HepG2 (cell line): ENCODE measurements around the gene ARG1. TPM values are rescaled to one million over a fixed set of nuclear protein-coding genes. Genes with fewer than 3 reads are reported as not detected.
A peak's percentile ranks its signal among the peaks of the same experiment; 100 is the strongest.

ENCODE experiments used
- ATRX ChIP-seq: sonication (generic); formaldehyde crosslinking; IDR thresholded peaks from 2 replicates; pipeline ENCODE4 v1.4.0; 2020; ENCODE audit warnings: missing genetic modification reagents, borderline replicate concordance
- CBFB ChIP-seq: sonication (generic); formaldehyde crosslinking; IDR thresholded peaks from 2 replicates; pipeline ENCODE4 v1.4.0; 2020; ENCODE audit warnings: missing genetic modification reagents
- CCDC6 ChIP-seq: sonication (generic); formaldehyde crosslinking; IDR thresholded peaks from 2 replicates; pipeline ENCODE4 v1.8.1; 2022; ENCODE audit warnings: mild to moderate bottlenecking, missing genetic modification reagents, moderate library complexity
- CERS6 ChIP-seq: sonication (generic); formaldehyde crosslinking; IDR thresholded peaks from 2 replicates; pipeline ENCODE4 v1.5.0; 2020; ENCODE audit warnings: missing genetic modification reagents
- FIP1L1 ChIP-seq: fragments of 200-400 bp; formaldehyde crosslinking; IDR thresholded peaks from 2 replicates; pipeline ENCODE4 v1.6.1; 2018; ENCODE audit warnings: low read depth, mild to moderate bottlenecking, low read length, moderate library complexity, borderline replicate concordance; ENCODE audit not compliant: insufficient read depth
- GATAD2A ChIP-seq: IDR thresholded peaks from 2 replicates; pipeline ENCODE4 v1.6.1; 2016
- HNRNPH1 ChIP-seq: fragments of 200-400 bp; formaldehyde crosslinking; optimal IDR thresholded peaks from 2 replicates; pipeline ENCODE3; 2017; ENCODE audit warnings: mild to moderate bottlenecking, low read depth, low read length
- PITX1 ChIP-seq: sonication (generic); formaldehyde crosslinking; IDR thresholded peaks from 2 replicates; pipeline ENCODE4 v1.5.1; 2020; ENCODE audit warnings: mild to moderate bottlenecking, missing genetic modification reagents
- ZMYM2 ChIP-seq: sonication (generic); formaldehyde crosslinking; IDR thresholded peaks from 2 replicates; pipeline ENCODE4 v1.8.0; 2022; ENCODE audit warnings: mild to moderate bottlenecking, missing genetic modification reagents
- polyA plus RNA-seq, 8 experiments: library from polyadenylated mRNA; depleted of rRNA in 3 of 8; stranded (reverse) in 7 of 8; unstranded in 1 of 8; fragments of >200 nt; fragmentation: Illumina TruSeq in 4 of 8; extraction: Trizol in 4 of 8; gene quantifications; 2 replicates each; pipeline versions ENCODE4 v1.2.1 to v1.2.3, GENCODE V29; 2011 to 2016; ENCODE audit warnings: low read depth in 4 of 8, missing spikeins in 1 of 8, mixed read lengths in 1 of 8; ENCODE audit not compliant: insufficient read depth in 1 of 8
- total RNA-seq, 5 experiments: library from RNA; depleted of rRNA; stranded (reverse); fragments of >200 nt; fragmentation: Illumina TruSeq; extraction: Trizol; gene quantifications; 2 replicates each; pipeline ENCODE4 v1.2.3, GENCODE V29; 2016; ENCODE audit warnings: low read depth in 1 of 5
- TF ChIP-seq, protein P1 (sequence below): fragments of 450-650 bp; IDR thresholded peaks from 2 replicates; pipeline ENCODE4 v1.6.1; 2017; ENCODE audit warnings: mild to moderate bottlenecking
- TF ChIP-seq, protein P2 (sequence below), 2 experiments: IDR thresholded peaks; 2 replicates each; pipeline ENCODE4 v1.6.1; 2011 to 2012; ENCODE audit warnings: low read length in 2 of 2, borderline replicate concordance in 1 of 2, low read depth in 1 of 2, mild to moderate bottlenecking in 1 of 2, moderate library complexity in 1 of 2
- TF ChIP-seq, protein P3 (sequence below): sonication (generic); formaldehyde crosslinking; IDR thresholded peaks from 2 replicates; pipeline ENCODE4 v1.5.1; 2020; ENCODE audit warnings: mild to moderate bottlenecking, missing genetic modification reagents, borderline replicate concordance

Gene ARG1
- total and polyA plus RNA-seq, 2 of the 13 experiments (the other 11 are each of a cell fraction or from before 2014, with no cell fraction given): 2.2 to 11.2 TPM

GRCh38 chr6:131627724-131628682 lies 55.0 kb downstream of the ARG1 start, which contains the start of gene MED23 (continued):
- TF ChIP-seq, protein P1, sequence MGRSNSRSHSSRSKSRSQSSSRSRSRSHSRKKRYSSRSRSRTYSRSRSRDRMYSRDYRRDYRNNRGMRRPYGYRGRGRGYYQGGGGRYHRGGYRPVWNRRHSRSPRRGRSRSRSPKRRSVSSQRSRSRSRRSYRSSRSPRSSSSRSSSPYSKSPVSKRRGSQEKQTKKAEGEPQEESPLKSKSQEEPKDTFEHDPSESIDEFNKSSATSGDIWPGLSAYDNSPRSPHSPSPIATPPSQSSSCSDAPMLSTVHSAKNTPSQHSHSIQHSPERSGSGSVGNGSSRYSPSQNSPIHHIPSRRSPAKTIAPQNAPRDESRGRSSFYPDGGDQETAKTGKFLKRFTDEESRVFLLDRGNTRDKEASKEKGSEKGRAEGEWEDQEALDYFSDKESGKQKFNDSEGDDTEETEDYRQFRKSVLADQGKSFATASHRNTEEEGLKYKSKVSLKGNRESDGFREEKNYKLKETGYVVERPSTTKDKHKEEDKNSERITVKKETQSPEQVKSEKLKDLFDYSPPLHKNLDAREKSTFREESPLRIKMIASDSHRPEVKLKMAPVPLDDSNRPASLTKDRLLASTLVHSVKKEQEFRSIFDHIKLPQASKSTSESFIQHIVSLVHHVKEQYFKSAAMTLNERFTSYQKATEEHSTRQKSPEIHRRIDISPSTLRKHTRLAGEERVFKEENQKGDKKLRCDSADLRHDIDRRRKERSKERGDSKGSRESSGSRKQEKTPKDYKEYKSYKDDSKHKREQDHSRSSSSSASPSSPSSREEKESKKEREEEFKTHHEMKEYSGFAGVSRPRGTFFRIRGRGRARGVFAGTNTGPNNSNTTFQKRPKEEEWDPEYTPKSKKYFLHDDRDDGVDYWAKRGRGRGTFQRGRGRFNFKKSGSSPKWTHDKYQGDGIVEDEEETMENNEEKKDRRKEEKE: no peak
- TF ChIP-seq CBFB (CRISPR knock-in tag): peak; percentile 99
- TF ChIP-seq CCDC6 (CRISPR knock-in tag): peak; percentile 100
- peak; percentile 89 for TF ChIP-seq ZMYM2 (CRISPR knock-in tag)
- TF ChIP-seq HNRNPH1: peak; percentile 89
- TF ChIP-seq, protein P2, sequence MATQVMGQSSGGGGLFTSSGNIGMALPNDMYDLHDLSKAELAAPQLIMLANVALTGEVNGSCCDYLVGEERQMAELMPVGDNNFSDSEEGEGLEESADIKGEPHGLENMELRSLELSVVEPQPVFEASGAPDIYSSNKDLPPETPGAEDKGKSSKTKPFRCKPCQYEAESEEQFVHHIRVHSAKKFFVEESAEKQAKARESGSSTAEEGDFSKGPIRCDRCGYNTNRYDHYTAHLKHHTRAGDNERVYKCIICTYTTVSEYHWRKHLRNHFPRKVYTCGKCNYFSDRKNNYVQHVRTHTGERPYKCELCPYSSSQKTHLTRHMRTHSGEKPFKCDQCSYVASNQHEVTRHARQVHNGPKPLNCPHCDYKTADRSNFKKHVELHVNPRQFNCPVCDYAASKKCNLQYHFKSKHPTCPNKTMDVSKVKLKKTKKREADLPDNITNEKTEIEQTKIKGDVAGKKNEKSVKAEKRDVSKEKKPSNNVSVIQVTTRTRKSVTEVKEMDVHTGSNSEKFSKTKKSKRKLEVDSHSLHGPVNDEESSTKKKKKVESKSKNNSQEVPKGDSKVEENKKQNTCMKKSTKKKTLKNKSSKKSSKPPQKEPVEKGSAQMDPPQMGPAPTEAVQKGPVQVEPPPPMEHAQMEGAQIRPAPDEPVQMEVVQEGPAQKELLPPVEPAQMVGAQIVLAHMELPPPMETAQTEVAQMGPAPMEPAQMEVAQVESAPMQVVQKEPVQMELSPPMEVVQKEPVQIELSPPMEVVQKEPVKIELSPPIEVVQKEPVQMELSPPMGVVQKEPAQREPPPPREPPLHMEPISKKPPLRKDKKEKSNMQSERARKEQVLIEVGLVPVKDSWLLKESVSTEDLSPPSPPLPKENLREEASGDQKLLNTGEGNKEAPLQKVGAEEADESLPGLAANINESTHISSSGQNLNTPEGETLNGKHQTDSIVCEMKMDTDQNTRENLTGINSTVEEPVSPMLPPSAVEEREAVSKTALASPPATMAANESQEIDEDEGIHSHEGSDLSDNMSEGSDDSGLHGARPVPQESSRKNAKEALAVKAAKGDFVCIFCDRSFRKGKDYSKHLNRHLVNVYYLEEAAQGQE (IDR thresholded peaks at IDR 0.05; ENCODE audit: borderline replicate concordance in 1 of 2, low read depth in 1 of 2, low read length in 2 of 2): peak in 1 of 2 experiments; percentile 77; a peak in 1 of 4 replicates
- TF ChIP-seq, protein P3, sequence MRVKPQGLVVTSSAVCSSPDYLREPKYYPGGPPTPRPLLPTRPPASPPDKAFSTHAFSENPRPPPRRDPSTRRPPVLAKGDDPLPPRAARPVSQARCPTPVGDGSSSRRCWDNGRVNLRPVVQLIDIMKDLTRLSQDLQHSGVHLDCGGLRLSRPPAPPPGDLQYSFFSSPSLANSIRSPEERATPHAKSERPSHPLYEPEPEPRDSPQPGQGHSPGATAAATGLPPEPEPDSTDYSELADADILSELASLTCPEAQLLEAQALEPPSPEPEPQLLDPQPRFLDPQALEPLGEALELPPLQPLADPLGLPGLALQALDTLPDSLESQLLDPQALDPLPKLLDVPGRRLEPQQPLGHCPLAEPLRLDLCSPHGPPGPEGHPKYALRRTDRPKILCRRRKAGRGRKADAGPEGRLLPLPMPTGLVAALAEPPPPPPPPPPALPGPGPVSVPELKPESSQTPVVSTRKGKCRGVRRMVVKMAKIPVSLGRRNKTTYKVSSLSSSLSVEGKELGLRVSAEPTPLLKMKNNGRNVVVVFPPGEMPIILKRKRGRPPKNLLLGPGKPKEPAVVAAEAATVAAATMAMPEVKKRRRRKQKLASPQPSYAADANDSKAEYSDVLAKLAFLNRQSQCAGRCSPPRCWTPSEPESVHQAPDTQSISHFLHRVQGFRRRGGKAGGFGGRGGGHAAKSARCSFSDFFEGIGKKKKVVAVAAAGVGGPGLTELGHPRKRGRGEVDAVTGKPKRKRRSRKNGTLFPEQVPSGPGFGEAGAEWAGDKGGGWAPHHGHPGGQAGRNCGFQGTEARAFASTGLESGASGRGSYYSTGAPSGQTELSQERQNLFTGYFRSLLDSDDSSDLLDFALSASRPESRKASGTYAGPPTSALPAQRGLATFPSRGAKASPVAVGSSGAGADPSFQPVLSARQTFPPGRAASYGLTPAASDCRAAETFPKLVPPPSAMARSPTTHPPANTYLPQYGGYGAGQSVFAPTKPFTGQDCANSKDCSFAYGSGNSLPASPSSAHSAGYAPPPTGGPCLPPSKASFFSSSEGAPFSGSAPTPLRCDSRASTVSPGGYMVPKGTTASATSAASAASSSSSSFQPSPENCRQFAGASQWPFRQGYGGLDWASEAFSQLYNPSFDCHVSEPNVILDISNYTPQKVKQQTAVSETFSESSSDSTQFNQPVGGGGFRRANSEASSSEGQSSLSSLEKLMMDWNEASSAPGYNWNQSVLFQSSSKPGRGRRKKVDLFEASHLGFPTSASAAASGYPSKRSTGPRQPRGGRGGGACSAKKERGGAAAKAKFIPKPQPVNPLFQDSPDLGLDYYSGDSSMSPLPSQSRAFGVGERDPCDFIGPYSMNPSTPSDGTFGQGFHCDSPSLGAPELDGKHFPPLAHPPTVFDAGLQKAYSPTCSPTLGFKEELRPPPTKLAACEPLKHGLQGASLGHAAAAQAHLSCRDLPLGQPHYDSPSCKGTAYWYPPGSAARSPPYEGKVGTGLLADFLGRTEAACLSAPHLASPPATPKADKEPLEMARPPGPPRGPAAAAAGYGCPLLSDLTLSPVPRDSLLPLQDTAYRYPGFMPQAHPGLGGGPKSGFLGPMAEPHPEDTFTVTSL (CRISPR knock-in tag): peak; percentile 89; the same call in 1 of the 2 replicates
- TF ChIP-seq ATRX (CRISPR knock-in tag): no peak
- peak; percentile 96 for TF ChIP-seq PITX1
- peak; percentile 98; the same call in 1 of the 2 replicates for TF ChIP-seq FIP1L1
- TF ChIP-seq GATAD2A (CRISPR knock-in tag): peak; percentile 98
- no peak for TF ChIP-seq CERS6
